Measurements from ENCODE around the gene LHFPL6. TPM values are rescaled to one million over a fixed set of nuclear protein-coding genes. Genes with fewer than 3 reads are reported as not detected.

Gene LHFPL6
- total RNA-seq, 2 donors from 2014 or later: 0.53 to 2.8 TPM

- Histone ChIP-seq H3K4me3 (ENCODE audit: low read length) (no peak overlapping the region), H3K9me3 (ENCODE audit: control insufficient read depth, low read length) (no peaks in the 10 kb centered on the region), H3K4me1 (ENCODE audit: control insufficient read depth, insufficient read depth, low read length) (peaks cover 3% of the 10 kb centered on the region), H3K27ac (ENCODE audit: low read depth, low read length) (no peak overlapping the region), H3K9ac (ENCODE audit: extremely low read depth, low read length, poor library complexity, severe bottlenecking) (no peak overlapping the region), H3K27me3 (ENCODE audit: control insufficient read depth, insufficient read depth, low read length, poor library complexity, severe bottlenecking) (peaks cover 73% of the 10 kb centered on the region), H3K36me3 (ENCODE audit: control insufficient read depth, insufficient read depth, low read length) (no peaks in the 10 kb centered on the region)
- Mint-ChIP-seq H3K36me3 (ENCODE audit: low read depth) (no peaks in the 10 kb centered on the region), H3K27ac (no peak overlapping the region), H3K9me3 (peaks cover 2% of the 10 kb centered on the region), H3K27me3 (ENCODE audit: insufficient read depth) (peaks cover 91% of the 10 kb centered on the region), H3K4me3 (no peak overlapping the region), H3K4me1 (peaks cover 30% of the 10 kb centered on the region)
- WGBS, 2 experiments (ENCODE audit: insufficient coverage in 1 of 2, insufficient read length in 1 of 2): 93 to 97% methylated on average over 3 of the region's 3 CpGs
- TF ChIP-seq CTCF (conservative IDR thresholded peaks at IDR 0.05): no peak
- DNase-seq: no peak
Measured at GRCh38 chr13:39374741-39375189, 228.2 kb downstream of the LHFPL6 start.

- 90 to 100% methylated on average over 1 to 3 of the region's 3 CpGs for WGBS, 2 experiments (ENCODE audit: insufficient coverage in 1 of 2, insufficient read length in 1 of 2)
- peaks cover 88% of the 10 kb centered on the region for H3K27me3 ChIP-seq (ENCODE audit: control insufficient read depth, insufficient read depth, low read length, poor library complexity, severe bottlenecking)
- Mint-ChIP-seq H3K36me3 (ENCODE audit: low read depth) (no peaks in the 10 kb centered on the region), H3K27ac (no peak overlapping the region), H3K9me3 (no peaks in the 10 kb centered on the region), H3K4me3 (no peak overlapping the region), H3K27me3 (ENCODE audit: insufficient read depth) (peaks cover 95% of the 10 kb centered on the region), H3K4me1 (peaks cover 16% of the 10 kb centered on the region)
- no peaks in the 10 kb centered on the region for H3K4me1 ChIP-seq (ENCODE audit: control insufficient read depth, insufficient read depth, low read length)
- TF ChIP-seq CTCF (conservative IDR thresholded peaks at IDR 0.05): no peak
- H3K36me3 ChIP-seq (ENCODE audit: control insufficient read depth, insufficient read depth, low read length): no peaks in the 10 kb centered on the region
- no peak overlapping the region for H3K4me3 ChIP-seq (ENCODE audit: low read length)
- H3K9me3 ChIP-seq (ENCODE audit: control insufficient read depth, low read length): no peaks in the 10 kb centered on the region
- no peak for DNase-seq
- H3K9ac ChIP-seq (ENCODE audit: extremely low read depth, low read length, poor library complexity, severe bottlenecking): no peak overlapping the region
- no peak overlapping the region for H3K27ac ChIP-seq (ENCODE audit: low read depth, low read length)
Measured at GRCh38 chr13:39373145-39373544, 229.8 kb downstream of the LHFPL6 start.

- Histone ChIP-seq H3K36me3 (ENCODE audit: control insufficient read depth, insufficient read depth, low read length) (no peaks in the 10 kb centered on the region), H3K9ac (ENCODE audit: extremely low read depth, low read length, poor library complexity, severe bottlenecking) (no peak overlapping the region), H3K9me3 (ENCODE audit: control insufficient read depth, low read length) (no peaks in the 10 kb centered on the region), H3K27ac (ENCODE audit: low read depth, low read length) (no peak overlapping the region), H3K4me1 (ENCODE audit: control insufficient read depth, insufficient read depth, low read length) (no peaks in the 10 kb centered on the region), H3K27me3 (ENCODE audit: control insufficient read depth, insufficient read depth, low read length, poor library complexity, severe bottlenecking) (peaks cover 87% of the 10 kb centered on the region), H3K4me3 (ENCODE audit: low read length) (no peak overlapping the region)
- Mint-ChIP-seq H3K27me3 (ENCODE audit: insufficient read depth) (peaks cover 98% of the 10 kb centered on the region), H3K4me3 (no peak overlapping the region), H3K27ac (no peak overlapping the region), H3K9me3 (no peaks in the 10 kb centered on the region), H3K36me3 (ENCODE audit: low read depth) (no peaks in the 10 kb centered on the region), H3K4me1 (peaks cover 3% of the 10 kb centered on the region)
- TF ChIP-seq CTCF (conservative IDR thresholded peaks at IDR 0.05): no peak
- DNase-seq: no peak
- WGBS, 2 experiments (ENCODE audit: insufficient coverage in 1 of 2, insufficient read length in 1 of 2): 95 to 97% methylated on average over 5 of the region's 5 CpGs
Measured at GRCh38 chr13:39371706-39372105, 231.3 kb downstream of the LHFPL6 start.
